HG02759 (cell line): ENCODE data around the gene TEX2.
"Not testable (repeated sequence)": the region's sequence is repeated elsewhere in the genome, so short reads cannot be mapped to it uniquely, and the experiment has no call there.

Experiments used
- ATAC-seq: cut with Tn5 transposase; IDR thresholded peaks from one replicate; pipeline ENCODE4 v1.9.1; 2021; ENCODE audit warnings: mild to moderate bottlenecking, moderate library complexity; ENCODE audit not compliant: unreplicated experiment

Gene TEX2

GRCh38 chr17:64187093-64187895 lies 75.8 kb downstream of the TEX2 start:
- no peak for ATAC-seq

- no peak for ATAC-seq
These were observed 76.6 kb downstream of the TEX2 start for GRCh38 chr17:64186171-64187092.

- not testable (repeated sequence) for ATAC-seq
These were observed 77.5 kb downstream of the TEX2 start for GRCh38 chr17:64185557-64185956.

GRCh38 chr17:64185101-64185500 lies 78.0 kb downstream of the TEX2 start:
- no peak for ATAC-seq

GRCh38 chr17:64183815-64184214 lies 79.2 kb downstream of the TEX2 start:
- no peak for ATAC-seq

- ATAC-seq, result no peak
These were observed 80.6 kb downstream of the TEX2 start for GRCh38 chr17:64182325-64183012.

GRCh38 chr17:64180089-64181073 lies 82.7 kb downstream of the TEX2 start:
- ATAC-seq, result no peak

- ATAC-seq, result not testable (repeated sequence)
These were observed 84.0 kb downstream of the TEX2 start for GRCh38 chr17:64179024-64179423.

GRCh38 chr17:64178011-64178825 lies 84.8 kb downstream of the TEX2 start:
- ATAC-seq, result no peak

- no peak for ATAC-seq
These were observed 85.6 kb downstream of the TEX2 start for GRCh38 chr17:64177311-64178010.

GRCh38 chr17:64176556-64176955 lies 86.5 kb downstream of the TEX2 start:
- no peak for ATAC-seq

- ATAC-seq, result no peak
These were observed 88.2 kb downstream of the TEX2 start for GRCh38 chr17:64174686-64175456.

GRCh38 chr17:64173646-64174045 lies 89.4 kb downstream of the TEX2 start:
- ATAC-seq, result no peak

- no peak for ATAC-seq
These were observed 90.5 kb downstream of the TEX2 start for GRCh38 chr17:64172510-64172909.

- no peak for ATAC-seq
These were observed 92.0 kb downstream of the TEX2 start for GRCh38 chr17:64171041-64171440.

- ATAC-seq, result no peak
These were observed 92.8 kb downstream of the TEX2 start for GRCh38 chr17:64170286-64170685.

GRCh38 chr17:64167666-64168065 lies 95.4 kb downstream of the TEX2 start:
- ATAC-seq, result not testable (repeated sequence)

- no peak for ATAC-seq
These were observed 96.2 kb downstream of the TEX2 start for GRCh38 chr17:64166876-64167275.
